ENCODE results near the gene SLFNL1. TPM values are rescaled to one million over a fixed set of nuclear protein-coding genes. Genes with fewer than 3 reads are reported as not detected.

The SLFNL1 gene
- total RNA-seq, result 0.41 TPM in 1 of 2 replicates, not detected in the other

- Histone ChIP-seq H3K4me3 (ENCODE audit: low read depth, low read length) (no peak within 1 kb of the TSS), H3K27me3 (ENCODE audit: control insufficient read depth, insufficient read depth, low read length) (no peaks in the 10 kb centered on the region), H3K36me3 (ENCODE audit: control insufficient read depth, insufficient read depth, low read length) (peaks cover 1% of the 10 kb centered on the region)
- DNase-seq (ENCODE audit: low read depth), result no peak
- TF ChIP-seq, protein P1, sequence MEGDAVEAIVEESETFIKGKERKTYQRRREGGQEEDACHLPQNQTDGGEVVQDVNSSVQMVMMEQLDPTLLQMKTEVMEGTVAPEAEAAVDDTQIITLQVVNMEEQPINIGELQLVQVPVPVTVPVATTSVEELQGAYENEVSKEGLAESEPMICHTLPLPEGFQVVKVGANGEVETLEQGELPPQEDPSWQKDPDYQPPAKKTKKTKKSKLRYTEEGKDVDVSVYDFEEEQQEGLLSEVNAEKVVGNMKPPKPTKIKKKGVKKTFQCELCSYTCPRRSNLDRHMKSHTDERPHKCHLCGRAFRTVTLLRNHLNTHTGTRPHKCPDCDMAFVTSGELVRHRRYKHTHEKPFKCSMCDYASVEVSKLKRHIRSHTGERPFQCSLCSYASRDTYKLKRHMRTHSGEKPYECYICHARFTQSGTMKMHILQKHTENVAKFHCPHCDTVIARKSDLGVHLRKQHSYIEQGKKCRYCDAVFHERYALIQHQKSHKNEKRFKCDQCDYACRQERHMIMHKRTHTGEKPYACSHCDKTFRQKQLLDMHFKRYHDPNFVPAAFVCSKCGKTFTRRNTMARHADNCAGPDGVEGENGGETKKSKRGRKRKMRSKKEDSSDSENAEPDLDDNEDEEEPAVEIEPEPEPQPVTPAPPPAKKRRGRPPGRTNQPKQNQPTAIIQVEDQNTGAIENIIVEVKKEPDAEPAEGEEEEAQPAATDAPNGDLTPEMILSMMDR (IDR thresholded peaks at IDR 0.05; ENCODE audit: insufficient read depth, low read length, poor library complexity, severe bottlenecking), result no peak
Measured at GRCh38 chr1:41021526-41022308, at the start of gene SLFNL1. Gene SLFNL1 (minus strand): TSS chr1:41021725. CDS start chr1:41020660, 1,065 bp downstream.

GRCh38 chr1:41056907-41057306 lies 35.4 kb upstream of the SLFNL1 start:
- Histone ChIP-seq H3K4me3 (ENCODE audit: low read depth, low read length) (no peak overlapping the region), H3K27me3 (ENCODE audit: control insufficient read depth, insufficient read depth, low read length) (no peaks in the 10 kb centered on the region), H3K36me3 (ENCODE audit: control insufficient read depth, insufficient read depth, low read length) (no peaks in the 10 kb centered on the region)
- no peak for DNase-seq (ENCODE audit: low read depth)
- TF ChIP-seq, protein P1 (IDR thresholded peaks at IDR 0.05; ENCODE audit: insufficient read depth, low read length, poor library complexity, severe bottlenecking), result no peak

GRCh38 chr1:41053316-41053715 lies 31.8 kb upstream of the SLFNL1 start:
- Histone ChIP-seq H3K36me3 (ENCODE audit: control insufficient read depth, insufficient read depth, low read length) (no peaks in the 10 kb centered on the region), H3K27me3 (ENCODE audit: control insufficient read depth, insufficient read depth, low read length) (no peaks in the 10 kb centered on the region), H3K4me3 (ENCODE audit: low read depth, low read length) (no peak overlapping the region)
- TF ChIP-seq, protein P1 (IDR thresholded peaks at IDR 0.05; ENCODE audit: insufficient read depth, low read length, poor library complexity, severe bottlenecking), result no peak
- DNase-seq (ENCODE audit: low read depth), result no peak

DNA sequence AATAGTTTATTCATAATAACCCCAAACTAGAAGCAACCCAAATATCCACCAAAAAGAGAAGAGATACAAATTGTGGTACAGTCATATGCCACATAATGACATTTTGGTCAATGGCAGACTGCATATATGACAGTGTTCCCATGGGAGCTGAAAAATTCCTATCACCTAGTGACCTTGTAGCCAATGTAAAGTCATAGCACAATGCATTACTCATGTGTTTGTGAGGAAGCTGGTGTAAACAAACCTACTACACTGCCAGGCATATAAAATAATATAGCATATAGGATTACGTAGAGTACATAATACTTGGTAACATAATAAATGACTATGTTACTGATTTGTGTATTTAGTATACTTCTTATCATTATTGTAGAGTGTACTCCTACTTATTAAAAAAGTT lies 29.5 kb upstream of the SLFNL1 start:
- Histone ChIP-seq H3K4me3 (ENCODE audit: low read depth, low read length) (no peak overlapping the region), H3K36me3 (ENCODE audit: control insufficient read depth, insufficient read depth, low read length) (no peaks in the 10 kb centered on the region), H3K27me3 (ENCODE audit: control insufficient read depth, insufficient read depth, low read length) (no peaks in the 10 kb centered on the region)
- no peak for DNase-seq (ENCODE audit: low read depth)
- TF ChIP-seq, protein P1 (IDR thresholded peaks at IDR 0.05; ENCODE audit: insufficient read depth, low read length, poor library complexity, severe bottlenecking), result no peak

DNA sequence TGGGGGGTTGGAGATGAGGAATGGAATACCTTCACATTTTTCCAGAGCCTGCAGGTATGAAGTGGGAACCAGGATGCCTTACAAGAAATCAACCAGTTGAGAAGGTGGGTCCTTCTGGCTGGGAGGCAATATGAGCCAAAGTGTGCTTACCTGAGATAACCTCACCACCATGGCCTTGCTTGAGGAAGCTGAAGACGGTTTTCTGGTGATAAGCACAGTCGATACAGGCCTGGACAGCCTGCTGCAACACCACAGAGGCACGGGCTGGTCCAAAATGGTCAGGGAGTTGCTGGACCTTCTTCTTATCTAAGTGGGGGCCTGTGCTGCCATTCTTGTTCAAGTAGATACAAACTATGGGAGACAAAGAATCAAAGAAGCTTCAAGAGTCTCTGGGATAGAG lies 27.0 kb upstream of the SLFNL1 start:
- no peak overlapping the region for H3K4me3 ChIP-seq (ENCODE audit: low read depth, low read length)
- TF ChIP-seq, protein P1 (IDR thresholded peaks at IDR 0.05; ENCODE audit: insufficient read depth, low read length, poor library complexity, severe bottlenecking), result no peak

GRCh38 chr1:41046347-41046775 lies 24.8 kb upstream of the SLFNL1 start:
- TF ChIP-seq, protein P1 (IDR thresholded peaks at IDR 0.05; ENCODE audit: insufficient read depth, low read length, poor library complexity, severe bottlenecking), result no peak
- H3K4me3 ChIP-seq (ENCODE audit: low read depth, low read length), result no peak overlapping the region
- no peak for DNase-seq (ENCODE audit: low read depth)
- H3K27me3 ChIP-seq (ENCODE audit: control insufficient read depth, insufficient read depth, low read length), result no peaks in the 10 kb centered on the region
- H3K36me3 ChIP-seq (ENCODE audit: control insufficient read depth, insufficient read depth, low read length), result no peaks in the 10 kb centered on the region

More for the DNA sequence above, 27.0 kb upstream of the SLFNL1 start:
- H3K27me3 ChIP-seq (ENCODE audit: control insufficient read depth, insufficient read depth, low read length), result no peaks in the 10 kb centered on the region
- DNase-seq (ENCODE audit: low read depth), result no peak
- no peaks in the 10 kb centered on the region for H3K36me3 ChIP-seq (ENCODE audit: control insufficient read depth, insufficient read depth, low read length)
